ENCODE measurements around the gene IL1F10. TPM values are rescaled to one million over a fixed set of nuclear protein-coding genes. Genes with fewer than 3 reads are reported as not detected.
A peak's percentile ranks its signal among the peaks of the same experiment; 100 is the strongest.

The IL1F10 gene
- total and polyA plus RNA-seq, 2 experiments from 2014 or later, result not detected

GRCh38 chr2:113053666-113054065, 14.1 kb upstream of the IL1F10 start:
- Histone ChIP-seq H3K27me3 (no peaks in the 10 kb centered on the region), H3K79me2 (no peaks in the 10 kb centered on the region), H3K9me3 (ENCODE audit: low read depth) (no peaks in the 10 kb centered on the region), H3K4me3 (no peak overlapping the region), H3K4me2 (no peak overlapping the region), H3K36me3 (replicated peaks; ENCODE audit: insufficient read depth, low read depth) (no peaks in the 10 kb centered on the region), H2AFZ (no peak overlapping the region), H3K27ac (no peak overlapping the region), H3K4me1 (ENCODE audit: insufficient read depth) (no peaks in the 10 kb centered on the region), H4K20me1 (ENCODE audit: insufficient read depth, poor library complexity, severe bottlenecking) (no peaks in the 10 kb centered on the region), H3K9me2 (replicated peaks; ENCODE audit: insufficient read depth) (no peaks in the 10 kb centered on the region)
- WGBS (ENCODE audit: low lambda C conversion rate, missing lambda C conversion rate), result 56% methylated on average over 3 of the region's 3 CpGs
- no peak for TF ChIP-seq EZH2phosphoT487 (IDR thresholded peaks at IDR 0.05; ENCODE audit: low read depth, severe bottlenecking, unreplicated experiment)
- TF ChIP-seq EZH2 (IDR thresholded peaks at IDR 0.05; ENCODE audit: borderline replicate concordance), result no peak
- TF ChIP-seq CTCF (IDR thresholded peaks at IDR 0.05; ENCODE audit: poor library complexity), result no peak
- no peak for DNase-seq (ENCODE audit: low spot score)

- Histone ChIP-seq H3K4me2 (no peak overlapping the region), H3K9me3 (ENCODE audit: low read depth) (no peaks in the 10 kb centered on the region), H3K36me3 (replicated peaks; ENCODE audit: insufficient read depth, low read depth) (no peaks in the 10 kb centered on the region), H3K4me1 (ENCODE audit: insufficient read depth) (no peaks in the 10 kb centered on the region), H2AFZ (no peak overlapping the region), H3K9me2 (replicated peaks; ENCODE audit: insufficient read depth) (no peaks in the 10 kb centered on the region), H3K27ac (no peak overlapping the region), H3K79me2 (no peaks in the 10 kb centered on the region), H3K27me3 (no peaks in the 10 kb centered on the region), H4K20me1 (ENCODE audit: insufficient read depth, poor library complexity, severe bottlenecking) (no peaks in the 10 kb centered on the region), H3K4me3 (no peak overlapping the region)
- no peak for DNase-seq (ENCODE audit: low spot score)
- TF ChIP-seq CTCF (IDR thresholded peaks at IDR 0.05; ENCODE audit: poor library complexity), result no peak
- TF ChIP-seq EZH2 (IDR thresholded peaks at IDR 0.05; ENCODE audit: borderline replicate concordance), result no peak
- TF ChIP-seq EZH2phosphoT487 (IDR thresholded peaks at IDR 0.05; ENCODE audit: low read depth, severe bottlenecking, unreplicated experiment), result no peak
Observed at GRCh38 chr2:113054066-113054465, 13.7 kb upstream of the IL1F10 start.

GRCh38 chr2:113056521-113056920, 11.2 kb upstream of the IL1F10 start:
- TF ChIP-seq EZH2 (IDR thresholded peaks at IDR 0.05; ENCODE audit: borderline replicate concordance), result no peak
- no peak for TF ChIP-seq CTCF (IDR thresholded peaks at IDR 0.05; ENCODE audit: poor library complexity)
- TF ChIP-seq EZH2phosphoT487 (IDR thresholded peaks at IDR 0.05; ENCODE audit: low read depth, severe bottlenecking, unreplicated experiment), result no peak
- H4K20me1 ChIP-seq (ENCODE audit: insufficient read depth, poor library complexity, severe bottlenecking), result no peaks in the 10 kb centered on the region
- H2AFZ ChIP-seq, result no peak overlapping the region
- no peak overlapping the region for H3K4me2 ChIP-seq
- H3K27ac ChIP-seq, result peak overlapping the region; percentile 63
- H3K9me2 ChIP-seq (replicated peaks; ENCODE audit: insufficient read depth), result no peaks in the 10 kb centered on the region
- peak; percentile 1 for DNase-seq (ENCODE audit: low spot score)
- H3K36me3 ChIP-seq (replicated peaks; ENCODE audit: insufficient read depth, low read depth), result no peaks in the 10 kb centered on the region
- H3K79me2 ChIP-seq, result no peaks in the 10 kb centered on the region
- WGBS (ENCODE audit: low lambda C conversion rate, missing lambda C conversion rate), result 68% methylated on average over 1 of the region's 1 CpG
- no peaks in the 10 kb centered on the region for H3K27me3 ChIP-seq
- H3K9me3 ChIP-seq (ENCODE audit: low read depth), result no peaks in the 10 kb centered on the region
- no peak overlapping the region for H3K4me3 ChIP-seq
- H3K4me1 ChIP-seq (ENCODE audit: insufficient read depth), result no peaks in the 10 kb centered on the region

GRCh38 chr2:113057117-113057516, 10.7 kb upstream of the IL1F10 start:
- Histone ChIP-seq H2AFZ (no peak overlapping the region), H3K36me3 (replicated peaks; ENCODE audit: insufficient read depth, low read depth) (no peaks in the 10 kb centered on the region), H3K9me2 (replicated peaks; ENCODE audit: insufficient read depth) (no peaks in the 10 kb centered on the region), H3K9me3 (ENCODE audit: low read depth) (no peaks in the 10 kb centered on the region), H3K27ac (peak overlapping the region; percentile 63), H3K27me3 (no peaks in the 10 kb centered on the region), H4K20me1 (ENCODE audit: insufficient read depth, poor library complexity, severe bottlenecking) (no peaks in the 10 kb centered on the region), H3K4me3 (no peak overlapping the region), H3K4me2 (no peak overlapping the region), H3K79me2 (no peaks in the 10 kb centered on the region), H3K4me1 (ENCODE audit: insufficient read depth) (no peaks in the 10 kb centered on the region)
- 35% methylated on average over 1 of the region's 1 CpG for WGBS (ENCODE audit: low lambda C conversion rate, missing lambda C conversion rate)
- TF ChIP-seq EZH2 (IDR thresholded peaks at IDR 0.05; ENCODE audit: borderline replicate concordance), result no peak
- TF ChIP-seq CTCF (IDR thresholded peaks at IDR 0.05; ENCODE audit: poor library complexity), result no peak
- no peak for TF ChIP-seq EZH2phosphoT487 (IDR thresholded peaks at IDR 0.05; ENCODE audit: low read depth, severe bottlenecking, unreplicated experiment)
- DNase-seq (ENCODE audit: low spot score), result peak; percentile 1

All from hepatocyte (in vitro differentiated cells).